Stomach (tissue), 4 donors: Measurements from ENCODE around the gene DRD2.

Experiments used
- POLR2A ChIP-seq, 4 donors: fragments of 450-650 bp; IDR thresholded peaks; one replicate each; pipeline ENCODE4 v1.6.1; 2016; ENCODE audit warnings: antibody characterized with exemption in 4 of 4, control low read depth in 2 of 4, mild to moderate bottlenecking in 1 of 4, moderate library complexity in 1 of 4
- POLR2AphosphoS5 ChIP-seq, 3 donors: sonication (generic); formaldehyde crosslinking; IDR thresholded peaks; one replicate each; pipeline ENCODE4 v1.6.1; 2016; ENCODE audit warnings: antibody characterized with exemption in 3 of 3
- TF ChIP-seq, protein P1 (sequence below), 7 experiments: fragments of 450-650 bp in 4 of 7; fragments of 200-600 bp in 3 of 7; sonication (generic) in 3 of 7; IDR thresholded peaks; one replicate each; pipeline ENCODE4 v1.5.1; 2016 to 2019; ENCODE audit warnings: antibody characterized with exemption in 7 of 7, control low read depth in 2 of 7, mild to moderate bottlenecking in 1 of 7

DNA sequence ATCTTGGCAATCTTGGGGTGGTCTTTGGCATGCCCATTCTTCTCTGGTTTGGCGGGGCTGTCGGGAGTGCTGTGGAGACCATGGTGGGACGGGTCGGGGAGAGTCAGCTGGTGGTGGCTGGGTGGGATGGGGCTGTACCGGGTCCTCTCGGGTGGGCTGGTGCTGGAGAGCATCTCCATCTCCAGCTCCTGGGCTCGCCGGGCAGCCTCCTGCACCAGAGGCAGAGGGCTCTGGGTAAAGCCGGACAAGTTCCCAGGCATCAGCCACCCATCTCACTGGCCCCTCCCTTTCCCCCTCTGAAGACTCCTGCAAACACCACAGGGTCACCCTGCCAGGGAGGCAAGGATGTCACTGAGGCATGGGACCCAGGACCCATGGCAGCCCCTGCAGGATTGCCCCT, 62.5 kb downstream of the DRD2 start:
- TF ChIP-seq, protein P1, sequence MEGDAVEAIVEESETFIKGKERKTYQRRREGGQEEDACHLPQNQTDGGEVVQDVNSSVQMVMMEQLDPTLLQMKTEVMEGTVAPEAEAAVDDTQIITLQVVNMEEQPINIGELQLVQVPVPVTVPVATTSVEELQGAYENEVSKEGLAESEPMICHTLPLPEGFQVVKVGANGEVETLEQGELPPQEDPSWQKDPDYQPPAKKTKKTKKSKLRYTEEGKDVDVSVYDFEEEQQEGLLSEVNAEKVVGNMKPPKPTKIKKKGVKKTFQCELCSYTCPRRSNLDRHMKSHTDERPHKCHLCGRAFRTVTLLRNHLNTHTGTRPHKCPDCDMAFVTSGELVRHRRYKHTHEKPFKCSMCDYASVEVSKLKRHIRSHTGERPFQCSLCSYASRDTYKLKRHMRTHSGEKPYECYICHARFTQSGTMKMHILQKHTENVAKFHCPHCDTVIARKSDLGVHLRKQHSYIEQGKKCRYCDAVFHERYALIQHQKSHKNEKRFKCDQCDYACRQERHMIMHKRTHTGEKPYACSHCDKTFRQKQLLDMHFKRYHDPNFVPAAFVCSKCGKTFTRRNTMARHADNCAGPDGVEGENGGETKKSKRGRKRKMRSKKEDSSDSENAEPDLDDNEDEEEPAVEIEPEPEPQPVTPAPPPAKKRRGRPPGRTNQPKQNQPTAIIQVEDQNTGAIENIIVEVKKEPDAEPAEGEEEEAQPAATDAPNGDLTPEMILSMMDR (IDR thresholded peaks at IDR 0.05), result no peak
- no peak for TF ChIP-seq POLR2A (IDR thresholded peaks at IDR 0.05)
- no peak for TF ChIP-seq POLR2AphosphoS5 (IDR thresholded peaks at IDR 0.05)
